Thoracic aorta (tissue), 2 donors: ENCODE data around the gene CDK2AP2. TPM values are rescaled to one million over a fixed set of nuclear protein-coding genes. Genes with fewer than 3 reads are reported as not detected.

ENCODE experiments used
- ATAC-seq: fragments of 150-250 bp; one replicate; pipeline ENCODE4 v1.8.0; 2017; ENCODE audit warnings: low read depth; ENCODE audit not compliant: insufficient number of reproducible peaks, low FRiP score
- DNase-seq: peaks from one replicate; pipeline ENCODE4 v3.0.0-alpha.2; 2020; ENCODE audit warnings: low spot score
- H3K27ac ChIP-seq, 2 donors: fragments of 200-600 bp; sonication (generic); 1 replicate in 1 of 2; 2 replicates in 1 of 2; pipeline ENCODE4 v1.5.1; 2016; ENCODE audit warnings: mild to moderate bottlenecking in 2 of 2, moderate library complexity in 2 of 2
- H3K27me3 ChIP-seq: fragments of 200-600 bp; sonication (generic); replicated peaks from 2 replicates; pipeline ENCODE4 v1.6.0; 2016; ENCODE audit warnings: mild to moderate bottlenecking; ENCODE audit not compliant: insufficient read depth
- H3K36me3 ChIP-seq: fragments of 200-600 bp; sonication (generic); one replicate; pipeline ENCODE4 v1.5.1; 2016
- H3K4me1 ChIP-seq, 2 donors: fragments of 200-600 bp; sonication (generic); 1 replicate in 1 of 2; 2 replicates in 1 of 2; pipeline versions ENCODE4 v1.5.1 to v1.6.0; 2016; ENCODE audit warnings: low read depth in 2 of 2, mild to moderate bottlenecking in 1 of 2; ENCODE audit not compliant: control insufficient read depth in 1 of 2
- H3K4me3 ChIP-seq: fragments of 200-600 bp; sonication (generic); 2 replicates; pipeline ENCODE4 v1.5.1; 2016; ENCODE audit warnings: mild to moderate bottlenecking
- H3K9me3 ChIP-seq: fragments of 200-600 bp; sonication (generic); 2 replicates; pipeline ENCODE4 v1.5.1; 2016
- CTCF ChIP-seq: fragments of 200-600 bp; sonication (generic); IDR thresholded peaks from one replicate; pipeline ENCODE4 v1.5.1; 2019; ENCODE audit warnings: antibody characterized with exemption
- total RNA-seq, 2 donors: library from RNA; depleted of rRNA; stranded (reverse); fragments of >200 nt; gene quantifications; one replicate each; pipeline versions ENCODE4 v1.1.0 to v1.2.3, GENCODE V29; 2016

Gene CDK2AP2
- total RNA-seq, 2 donors from 2014 or later: 53.3 to 73.4 TPM

GRCh38 chr11:67541198-67541597, 33.2 kb upstream of the CDK2AP2 start:
- no peaks in the 10 kb centered on the region for H3K4me1 ChIP-seq
- no peak overlapping the region for H3K4me3 ChIP-seq
- H3K36me3 ChIP-seq: no peaks in the 10 kb centered on the region
- TF ChIP-seq CTCF: no peak
- DNase-seq: no peak
- H3K9me3 ChIP-seq: no peaks in the 10 kb centered on the region
- no peak for ATAC-seq
- H3K27ac ChIP-seq: no peak overlapping the region
- no peaks in the 10 kb centered on the region for H3K27me3 ChIP-seq

- Histone ChIP-seq H3K36me3 (no peaks in the 10 kb centered on the region), H3K9me3 (no peaks in the 10 kb centered on the region), H3K4me1 (no peaks in the 10 kb centered on the region), H3K4me3 (no peak overlapping the region), H3K27me3 (no peaks in the 10 kb centered on the region), H3K27ac (no peak overlapping the region)
- DNase-seq: no peak
- no peak for ATAC-seq
- TF ChIP-seq CTCF: no peak
Measured at GRCh38 chr11:67539550-67539949, 31.6 kb upstream of the CDK2AP2 start.

GRCh38 chr11:67538823-67539505, 31.0 kb upstream of the CDK2AP2 start:
- no peak for DNase-seq
- Histone ChIP-seq H3K27me3 (no peaks in the 10 kb centered on the region), H3K27ac (no peak overlapping the region), H3K4me3 (no peak overlapping the region), H3K4me1 (no peaks in the 10 kb centered on the region), H3K9me3 (no peaks in the 10 kb centered on the region), H3K36me3 (no peaks in the 10 kb centered on the region)
- no peak for ATAC-seq
- no peak for TF ChIP-seq CTCF

- no peak for TF ChIP-seq CTCF
- no peak overlapping the region for H3K4me3 ChIP-seq
- no peaks in the 10 kb centered on the region for H3K36me3 ChIP-seq
- H3K9me3 ChIP-seq: no peaks in the 10 kb centered on the region
- H3K27me3 ChIP-seq: no peaks in the 10 kb centered on the region
- DNase-seq (no peak), ATAC-seq (no peak)
- H3K27ac ChIP-seq: no peak overlapping the region
- no peaks in the 10 kb centered on the region for H3K4me1 ChIP-seq
Measured at GRCh38 chr11:67538306-67538705, 30.3 kb upstream of the CDK2AP2 start.

GRCh38 chr11:67535561-67535960, 27.6 kb upstream of the CDK2AP2 start:
- Histone ChIP-seq H3K36me3 (no peaks in the 10 kb centered on the region), H3K27me3 (no peaks in the 10 kb centered on the region), H3K4me3 (no peak overlapping the region), H3K4me1 (no peaks in the 10 kb centered on the region), H3K9me3 (no peaks in the 10 kb centered on the region), H3K27ac (no peak overlapping the region)
- DNase-seq (no peak), ATAC-seq (no peak)
- TF ChIP-seq CTCF: no peak
